OCI-LY3 (cell line): ENCODE results near the gene BCAR1.

Experiments used
- H2AFZ ChIP-seq: fragments of 200-600, 300-600 bp; shearing (Covaris generic); 2 replicates; pipeline ENCODE4 v1.6.0; 2014; ENCODE audit warnings: antibody characterized with exemption, low read depth, low read length
- H3K27ac ChIP-seq: fragments of 200-600, 300-600 bp; sonication (generic); 2 replicates; pipeline ENCODE4 v1.5.1; 2014; ENCODE audit warnings: mild to moderate bottlenecking, low read length, moderate library complexity, mixed read lengths
- H3K27me3 ChIP-seq: fragments of 200-600, 300-600 bp; sonication (generic); 2 replicates; pipeline ENCODE4 v1.6.1; 2014; ENCODE audit warnings: low read depth, low read length, mixed read lengths
- H3K36me3 ChIP-seq: fragments of 200-600, 300-600 bp; sonication (generic); replicated peaks from 2 replicates; pipeline ENCODE3; 2014; ENCODE audit warnings: low read depth, low read length, mixed read lengths
- H3K4me1 ChIP-seq: fragments of 300-600, 200-600 bp; sonication (generic); 2 replicates; pipeline ENCODE4 v1.6.1; 2014; ENCODE audit warnings: low read length, mixed read lengths
- H3K4me2 ChIP-seq: fragments of 200-600, 300-600 bp; sonication (generic); 2 replicates; pipeline ENCODE4 v1.6.1; 2014; ENCODE audit warnings: low read length, mixed read lengths
- H3K4me3 ChIP-seq: fragments of 300-600, 200-600 bp; sonication (generic); 2 replicates; pipeline ENCODE4 v1.5.1; 2014; ENCODE audit warnings: antibody characterized with exemption, mild to moderate bottlenecking, low read length, moderate library complexity
- H3K79me2 ChIP-seq: fragments of 300-600, 200-600 bp; shearing (Covaris generic); 2 replicates; pipeline ENCODE4 v1.6.1; 2014; ENCODE audit warnings: mild to moderate bottlenecking, low read length, mixed read lengths
- H3K9ac ChIP-seq: fragments of 300-600, 200-600 bp; shearing (Covaris generic); 2 replicates; pipeline ENCODE4 v1.6.0; 2014; ENCODE audit warnings: mild to moderate bottlenecking, low read length, moderate library complexity
- H3K9me3 ChIP-seq: fragments of 200-600, 300-600 bp; shearing (Covaris generic); 2 replicates; pipeline ENCODE4 v1.6.1; 2014; ENCODE audit warnings: low read length, mixed read lengths; ENCODE audit not compliant: insufficient read depth
- H4K20me1 ChIP-seq: fragments of 200-600, 300-600 bp; sonication (generic); 2 replicates; pipeline ENCODE4 v1.6.1; 2016; ENCODE audit warnings: low read length, mixed read lengths; ENCODE audit not compliant: insufficient read depth
- EZH2phosphoT487 ChIP-seq: fragments of 200-600 bp; shearing (Covaris generic); IDR thresholded peaks from 2 replicates; pipeline ENCODE4 v1.6.1; 2018; ENCODE audit warnings: antibody characterized with exemption, mixed run types, low read depth
- TF ChIP-seq, protein P1 (sequence below): fragments of 200-600, 300-600 bp; sonication (generic); IDR thresholded peaks from 2 replicates; pipeline ENCODE4 v1.5.1; 2014; ENCODE audit warnings: antibody characterized with exemption, low read length, low read depth

The BCAR1 gene

GRCh38 chr16:75265911-75266701 lies 14.7 kb upstream of the BCAR1 start:
- Histone ChIP-seq H4K20me1 (peaks cover 6% of the 10 kb centered on the region; the same call in 1 of the 2 replicates), H3K4me1 (peaks cover 9% of the 10 kb centered on the region; the same call in 1 of the 2 replicates), H3K4me2 (peak overlapping the region; percentile 86), H3K9me3 (no peaks in the 10 kb centered on the region), H3K36me3 (no peaks in the 10 kb centered on the region), H3K4me3 (peak overlapping the region; percentile 90), H3K79me2 (no peaks in the 10 kb centered on the region), H3K27me3 (peaks cover 15% of the 10 kb centered on the region), H3K9ac (peak overlapping the region; percentile 70), H2AFZ (peak overlapping the region; percentile 76), H3K27ac (no peak overlapping the region)
- TF ChIP-seq EZH2phosphoT487: no peak
- TF ChIP-seq, protein P1, sequence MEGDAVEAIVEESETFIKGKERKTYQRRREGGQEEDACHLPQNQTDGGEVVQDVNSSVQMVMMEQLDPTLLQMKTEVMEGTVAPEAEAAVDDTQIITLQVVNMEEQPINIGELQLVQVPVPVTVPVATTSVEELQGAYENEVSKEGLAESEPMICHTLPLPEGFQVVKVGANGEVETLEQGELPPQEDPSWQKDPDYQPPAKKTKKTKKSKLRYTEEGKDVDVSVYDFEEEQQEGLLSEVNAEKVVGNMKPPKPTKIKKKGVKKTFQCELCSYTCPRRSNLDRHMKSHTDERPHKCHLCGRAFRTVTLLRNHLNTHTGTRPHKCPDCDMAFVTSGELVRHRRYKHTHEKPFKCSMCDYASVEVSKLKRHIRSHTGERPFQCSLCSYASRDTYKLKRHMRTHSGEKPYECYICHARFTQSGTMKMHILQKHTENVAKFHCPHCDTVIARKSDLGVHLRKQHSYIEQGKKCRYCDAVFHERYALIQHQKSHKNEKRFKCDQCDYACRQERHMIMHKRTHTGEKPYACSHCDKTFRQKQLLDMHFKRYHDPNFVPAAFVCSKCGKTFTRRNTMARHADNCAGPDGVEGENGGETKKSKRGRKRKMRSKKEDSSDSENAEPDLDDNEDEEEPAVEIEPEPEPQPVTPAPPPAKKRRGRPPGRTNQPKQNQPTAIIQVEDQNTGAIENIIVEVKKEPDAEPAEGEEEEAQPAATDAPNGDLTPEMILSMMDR: no peak

DNA sequence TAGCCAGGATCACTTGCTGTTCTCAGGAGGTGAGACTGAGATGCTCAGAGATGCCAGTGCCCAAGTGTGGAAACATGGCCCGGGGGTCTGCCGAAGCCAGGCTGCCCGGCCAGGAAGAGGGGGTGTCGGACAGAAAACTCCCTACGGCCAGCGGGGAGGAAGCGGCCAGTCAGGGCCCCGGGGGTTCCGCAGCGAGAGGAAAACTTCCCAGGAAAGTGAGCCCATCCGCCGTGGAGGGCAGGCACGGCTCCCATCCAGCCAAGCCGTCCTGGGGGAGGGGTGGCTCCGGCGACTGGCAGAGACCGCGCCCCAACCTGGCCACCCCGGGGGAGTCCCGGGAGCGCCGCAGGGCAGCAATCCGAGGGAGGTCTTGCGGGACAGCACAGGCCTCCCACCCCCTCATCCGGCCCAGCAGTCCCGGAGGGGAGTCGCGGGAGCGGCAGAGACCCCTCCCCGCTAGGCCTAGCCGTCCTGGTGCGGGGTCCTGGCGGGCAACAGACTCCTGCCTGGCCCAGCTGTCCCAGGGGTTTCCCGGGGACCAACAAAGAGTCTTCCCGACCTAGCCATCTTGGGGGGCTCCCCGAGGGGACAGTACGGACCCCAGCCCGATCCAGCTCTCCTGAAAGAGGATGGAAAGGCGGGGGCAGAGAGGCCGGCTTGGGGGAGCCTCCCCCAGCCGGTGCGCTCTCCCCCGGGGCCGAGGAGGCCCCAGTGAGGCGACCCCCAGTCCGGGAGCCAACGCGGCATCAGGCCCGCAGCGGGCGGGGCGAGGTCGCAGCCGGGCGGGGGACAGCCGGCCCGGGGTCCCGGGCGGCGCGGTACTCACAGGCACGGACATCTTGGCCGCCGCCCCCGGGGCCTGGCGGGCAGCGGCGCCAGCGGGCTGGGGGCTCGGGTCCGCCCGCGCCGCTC lies 13.8 kb upstream of the BCAR1 start:
- Histone ChIP-seq H3K79me2 (no peaks in the 10 kb centered on the region), H3K4me3 (peak overlapping the region; percentile 90), H3K36me3 (no peaks in the 10 kb centered on the region), H3K9ac (peak overlapping the region; percentile 70), H3K4me1 (peaks cover 9% of the 10 kb centered on the region; the same call in 1 of the 2 replicates), H3K4me2 (peak overlapping the region; percentile 86), H2AFZ (peak overlapping the region; percentile 76), H3K9me3 (no peaks in the 10 kb centered on the region), H4K20me1 (peaks cover 6% of the 10 kb centered on the region; the same call in 1 of the 2 replicates), H3K27me3 (peaks cover 15% of the 10 kb centered on the region), H3K27ac (no peak overlapping the region)
- no peak for TF ChIP-seq EZH2phosphoT487
- TF ChIP-seq, protein P1: no peak

DNA sequence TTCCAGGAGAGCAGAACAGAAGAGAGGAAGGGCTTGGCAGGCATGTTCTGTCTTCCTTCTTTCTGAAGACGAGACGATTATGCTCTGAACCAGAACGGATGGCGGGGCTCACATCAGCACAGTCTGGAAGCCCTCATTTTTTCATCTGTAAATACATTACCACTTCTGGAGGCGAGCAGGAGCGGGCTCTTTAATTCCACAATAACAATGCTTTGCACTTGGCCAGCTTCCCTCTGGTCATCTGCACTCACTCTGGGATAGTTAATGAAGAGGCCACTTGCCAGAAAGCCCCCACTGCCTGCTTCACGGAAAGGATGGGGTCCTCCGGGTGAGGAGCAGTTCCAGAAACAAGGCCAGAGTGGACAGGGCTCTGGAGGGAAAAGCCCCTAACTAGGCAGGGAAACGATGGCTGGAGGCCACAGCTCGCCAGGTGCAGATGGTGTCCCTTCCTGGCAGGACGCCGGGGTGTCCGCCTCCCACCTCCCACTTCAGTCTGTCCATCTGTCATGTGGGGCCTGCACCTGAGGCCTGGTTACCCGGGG lies 13.1 kb upstream of the BCAR1 start:
- TF ChIP-seq EZH2phosphoT487: no peak
- TF ChIP-seq, protein P1: no peak
- Histone ChIP-seq H4K20me1 (peaks cover 6% of the 10 kb centered on the region; the same call in 1 of the 2 replicates), H3K4me1 (peaks cover 9% of the 10 kb centered on the region; the same call in 1 of the 2 replicates), H3K27me3 (peaks cover 15% of the 10 kb centered on the region), H3K9ac (no peak overlapping the region), H3K27ac (no peak overlapping the region), H3K79me2 (no peaks in the 10 kb centered on the region), H3K36me3 (no peaks in the 10 kb centered on the region), H3K9me3 (no peaks in the 10 kb centered on the region), H3K4me2 (peak overlapping the region; percentile 86), H2AFZ (no peak overlapping the region), H3K4me3 (peak overlapping the region; percentile 90; the same call in 1 of the 2 replicates)
